Peyer's patch (tissue), 4 donors: ENCODE measurements around the gene DENND1B.

Experiments
- CTCF ChIP-seq, 6 experiments: fragments of 450-650 bp in 4 of 6; fragments of 200-600 bp in 2 of 6; sonication (generic) in 1 of 6; IDR thresholded peaks; one replicate each; pipeline ENCODE4 v1.5.1; 2017 to 2019; ENCODE audit warnings: antibody characterized with exemption in 6 of 6, mild to moderate bottlenecking in 3 of 6, moderate library complexity in 1 of 6
- POLR2A ChIP-seq, 2 donors: fragments of 450-650 bp; IDR thresholded peaks; one replicate each; pipeline ENCODE4 v1.5.1; 2017; ENCODE audit warnings: antibody characterized with exemption in 2 of 2, mild to moderate bottlenecking in 2 of 2, moderate library complexity in 2 of 2

GRCh38 chr1:197770243-197770642 lies 5.0 kb downstream of the DENND1B start:
- TF ChIP-seq CTCF (IDR thresholded peaks at IDR 0.05) (no peak), POLR2A (IDR thresholded peaks at IDR 0.05) (no peak)
